Trophoblast cell (in vitro differentiated cells and primary cell): Measurements from ENCODE around the gene DDX31.

Experiments used
- DNase-seq, 2 donors: peaks; one replicate each; pipeline ENCODE4 v3.0.0-alpha.2; 2016
- H2AFZ ChIP-seq: 2 replicates; pipeline ENCODE4 v1.6.1; 2013; ENCODE audit warnings: low read length, moderate library complexity, mild to moderate bottlenecking; ENCODE audit not compliant: insufficient read depth, poor library complexity
- H2AK5ac ChIP-seq: 2 replicates; pipeline ENCODE4 v1.6.1; 2013; ENCODE audit warnings: mild to moderate bottlenecking, low read length
- H2BK120ac ChIP-seq: 2 replicates; pipeline ENCODE4 v1.6.1; 2013; ENCODE audit warnings: low read length, mild to moderate bottlenecking, moderate library complexity; ENCODE audit not compliant: insufficient read depth, poor library complexity
- H2BK12ac ChIP-seq: 2 replicates; pipeline ENCODE4 v1.6.1; 2013; ENCODE audit warnings: mild to moderate bottlenecking, low read length, moderate library complexity
- H2BK5ac ChIP-seq: 2 replicates; pipeline ENCODE4 v1.6.1; 2013; ENCODE audit warnings: low read length, low read depth, moderate library complexity, mild to moderate bottlenecking; ENCODE audit not compliant: poor library complexity
- H3K14ac ChIP-seq: 2 replicates; pipeline ENCODE4 v1.6.1; 2013; ENCODE audit warnings: mild to moderate bottlenecking, low read length
- H3K18ac ChIP-seq: 2 replicates; pipeline ENCODE4 v1.6.1; 2013; ENCODE audit warnings: mild to moderate bottlenecking, low read length
- H3K23ac ChIP-seq: 2 replicates; pipeline ENCODE4 v1.6.1; 2013; ENCODE audit warnings: low read length
- H3K27ac ChIP-seq: 2 replicates; pipeline ENCODE4 v1.5.1; 2013; ENCODE audit warnings: low read depth, mild to moderate bottlenecking, inconsistent platforms, low read length, moderate library complexity
- H3K27me3 ChIP-seq: 2 replicates; pipeline ENCODE4 v1.6.1; 2013; ENCODE audit warnings: inconsistent platforms, mild to moderate bottlenecking, low read length, moderate library complexity; ENCODE audit not compliant: insufficient read depth
- H3K36me3 ChIP-seq, 2 experiments: 1 replicate in 1 of 2; 2 replicates in 1 of 2; pipeline ENCODE4 v1.6.1; 2013; ENCODE audit warnings: low read length in 2 of 2, mild to moderate bottlenecking in 2 of 2, moderate library complexity in 1 of 2; ENCODE audit not compliant: insufficient read depth in 2 of 2, control insufficient read depth in 1 of 2
- H3K4ac ChIP-seq: 2 replicates; pipeline ENCODE4 v1.6.1; 2013; ENCODE audit warnings: low read depth, mild to moderate bottlenecking, low read length, moderate library complexity
- H3K4me1 ChIP-seq, 2 experiments: 1 replicate in 1 of 2; 2 replicates in 1 of 2; pipeline ENCODE4 v1.6.1; 2013; ENCODE audit warnings: low read length in 2 of 2, mild to moderate bottlenecking in 2 of 2, moderate library complexity in 1 of 2; ENCODE audit not compliant: insufficient read depth in 2 of 2, control insufficient read depth in 1 of 2
- H3K4me2 ChIP-seq: 2 replicates; pipeline ENCODE4 v1.6.1; 2013; ENCODE audit warnings: inconsistent platforms, mild to moderate bottlenecking, low read length, moderate library complexity
- H3K4me3 ChIP-seq: 2 replicates; pipeline ENCODE4 v1.5.1; 2013; ENCODE audit warnings: mild to moderate bottlenecking, low read depth, low read length, inconsistent platforms
- H3K79me1 ChIP-seq: one replicate; pipeline ENCODE4 v1.6.1; 2013; ENCODE audit warnings: low read length
- H3K79me2 ChIP-seq: 2 replicates; pipeline ENCODE4 v1.6.1; 2013; ENCODE audit warnings: low read length, mild to moderate bottlenecking; ENCODE audit not compliant: control insufficient read depth, insufficient read depth, poor library complexity
- H3K9ac ChIP-seq: 2 replicates; pipeline ENCODE4 v1.6.1; 2013; ENCODE audit warnings: mild to moderate bottlenecking, low read length
- H3K9me3 ChIP-seq: 2 replicates; pipeline ENCODE4 v1.6.1; 2013; ENCODE audit warnings: low read depth, mild to moderate bottlenecking, control low read depth, inconsistent platforms, low read length; ENCODE audit not compliant: insufficient read depth
- H4K12ac ChIP-seq: 2 replicates; pipeline ENCODE4 v1.6.1; 2013; ENCODE audit warnings: low read depth, mild to moderate bottlenecking, low read length, moderate library complexity
- H4K8ac ChIP-seq: 2 replicates; pipeline ENCODE4 v1.6.1; 2013; ENCODE audit warnings: low read depth, mild to moderate bottlenecking, low read length, moderate library complexity
- H4K91ac ChIP-seq: one replicate; pipeline ENCODE4 v1.6.1; 2013; ENCODE audit warnings: low read depth, mild to moderate bottlenecking, low read length, moderate library complexity
- WGBS: extraction: QIAGEN DNeasy Blood & Tissue Kit; methylation state at CpG from one replicate; pipeline ENCODE4 v1.1.7; 2013; ENCODE audit warnings: missing lambda C conversion rate; ENCODE audit not compliant: insufficient read length, insufficient coverage; ENCODE audit errors: extremely low coverage; 5-methylcytosine and 5-hydroxymethylcytosine counted together

Gene DDX31

DNA sequence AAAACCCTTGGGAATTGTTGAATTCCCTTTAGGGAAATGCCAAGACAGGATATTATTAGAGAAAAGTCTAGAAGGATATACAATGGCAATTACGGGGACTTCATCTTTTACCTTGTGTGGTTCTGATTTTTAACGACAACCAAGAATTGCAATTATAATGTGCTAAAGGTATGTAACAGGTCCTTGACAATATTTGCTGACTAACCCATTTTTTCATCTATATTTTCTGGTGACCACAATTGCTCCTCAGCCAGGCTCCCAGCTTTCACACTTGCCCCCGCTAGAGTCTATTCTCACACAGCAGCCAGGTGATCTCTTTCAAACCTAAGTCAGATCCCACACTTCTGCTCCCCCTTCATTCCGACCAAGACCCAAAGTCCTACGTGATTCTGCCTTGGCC is 53.1 kb downstream of the DDX31 start:
- WGBS = no CpG with 5 or more reads among the region's 5 CpGs
- no peak for DNase-seq
- Histone ChIP-seq H3K4me2 (no peak overlapping the region), H4K8ac (no peak overlapping the region), H2BK5ac (no peak overlapping the region), H4K91ac (no peak overlapping the region), H3K4me1 (no peaks in the 10 kb centered on the region), H2AFZ (no peak overlapping the region), H3K14ac (no peak overlapping the region), H3K79me1 (no peaks in the 10 kb centered on the region), H3K9ac (no peak overlapping the region), H4K12ac (no peak overlapping the region), H3K9me3 (peaks cover 2% of the 10 kb centered on the region), H3K36me3 (peaks cover 14 to 29% of the 10 kb centered on the region in 2 experiments), H2BK120ac (no peak overlapping the region), H3K4ac (no peak overlapping the region), H3K18ac (no peak overlapping the region), H3K27me3 (no peaks in the 10 kb centered on the region), H3K23ac (no peak overlapping the region), H3K27ac (no peak overlapping the region), H3K4me3 (no peak overlapping the region), H3K79me2 (no peaks in the 10 kb centered on the region), H2BK12ac (no peak overlapping the region), H2AK5ac (no peak overlapping the region)

GRCh38 chr9:132615774-132616173 is 54.0 kb downstream of the DDX31 start:
- Histone ChIP-seq H3K4me2 (no peak overlapping the region), H2BK12ac (no peak overlapping the region), H4K8ac (no peak overlapping the region), H3K23ac (no peak overlapping the region), H3K27me3 (no peaks in the 10 kb centered on the region), H2AK5ac (no peak overlapping the region), H3K4ac (no peak overlapping the region), H2AFZ (no peak overlapping the region), H4K12ac (no peak overlapping the region), H2BK120ac (no peak overlapping the region), H3K14ac (no peak overlapping the region), H4K91ac (no peak overlapping the region), H3K18ac (no peak overlapping the region), H3K4me3 (no peak overlapping the region), H3K4me1 (no peaks in the 10 kb centered on the region), H2BK5ac (no peak overlapping the region), H3K79me1 (no peaks in the 10 kb centered on the region), H3K9me3 (peaks cover 2% of the 10 kb centered on the region), H3K27ac (no peak overlapping the region), H3K79me2 (no peaks in the 10 kb centered on the region), H3K9ac (no peak overlapping the region), H3K36me3 (peaks cover 24 to 38% of the 10 kb centered on the region in 2 experiments)
- WGBS = no CpG with 5 or more reads among the region's 2 CpGs
- no peak for DNase-seq

- no peak overlapping the region for H3K14ac ChIP-seq
- no peak overlapping the region for H4K8ac ChIP-seq
- no peak overlapping the region for H3K9ac ChIP-seq
- peaks cover 2% of the 10 kb centered on the region for H3K9me3 ChIP-seq
- no peak overlapping the region for H2AK5ac ChIP-seq
- no peaks in the 10 kb centered on the region for H3K4me1 ChIP-seq
- H3K23ac ChIP-seq = no peak overlapping the region
- H3K18ac ChIP-seq = no peak overlapping the region
- no peak overlapping the region for H4K12ac ChIP-seq
- no peak overlapping the region for H2AFZ ChIP-seq
- H3K4me2 ChIP-seq = no peak overlapping the region
- peaks cover 25 to 45% of the 10 kb centered on the region in 2 experiments for H3K36me3 ChIP-seq
- no peak for DNase-seq
- no peak overlapping the region for H3K4me3 ChIP-seq
- H3K79me2 ChIP-seq = no peaks in the 10 kb centered on the region
- no peak overlapping the region for H2BK12ac ChIP-seq
- H3K4ac ChIP-seq = no peak overlapping the region
- H3K27me3 ChIP-seq = no peaks in the 10 kb centered on the region
- WGBS = no CpG with 5 or more reads among the region's 6 CpGs
- no peak overlapping the region for H2BK5ac ChIP-seq
- H4K91ac ChIP-seq = no peak overlapping the region
- no peak overlapping the region for H3K27ac ChIP-seq
- no peaks in the 10 kb centered on the region for H3K79me1 ChIP-seq
- H2BK120ac ChIP-seq = no peak overlapping the region
Measured at GRCh38 chr9:132614324-132614723, 55.5 kb downstream of the DDX31 start.

DNA sequence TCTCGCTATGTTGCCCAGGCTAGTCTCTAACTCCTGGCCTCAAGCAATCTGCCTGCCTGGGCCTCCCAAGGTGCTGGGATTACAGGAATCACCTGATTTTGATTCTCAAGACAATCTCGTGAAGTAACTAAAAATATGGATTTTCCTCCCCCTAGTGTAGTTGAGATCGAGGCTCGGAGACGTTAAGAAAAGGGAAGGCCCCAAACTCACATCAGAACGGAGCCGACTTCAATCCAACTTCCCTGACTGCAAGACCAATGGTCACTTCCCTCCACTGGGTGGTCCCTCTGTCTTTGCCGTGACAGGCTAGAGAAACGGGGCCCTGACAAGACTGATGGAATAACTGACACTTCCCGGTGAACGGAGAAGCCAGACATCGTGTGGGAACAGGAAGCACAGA is 59.1 kb downstream of the DDX31 start:
- no peak overlapping the region for H2BK120ac ChIP-seq
- no peak for DNase-seq
- H2BK5ac ChIP-seq = no peak overlapping the region
- no peaks in the 10 kb centered on the region for H3K79me1 ChIP-seq
- no peak overlapping the region for H3K14ac ChIP-seq
- no peaks in the 10 kb centered on the region for H3K79me2 ChIP-seq
- no peak overlapping the region for H2BK12ac ChIP-seq
- no peak overlapping the region for H2AK5ac ChIP-seq
- H3K27me3 ChIP-seq = no peaks in the 10 kb centered on the region
- peaks cover 33 to 45% of the 10 kb centered on the region in 2 experiments for H3K36me3 ChIP-seq
- WGBS = no CpG with 5 or more reads among the region's 12 CpGs
- H3K4me2 ChIP-seq = no peak overlapping the region
- no peak overlapping the region for H4K12ac ChIP-seq
- no peak overlapping the region for H3K9ac ChIP-seq
- no peak overlapping the region for H4K8ac ChIP-seq
- H3K18ac ChIP-seq = no peak overlapping the region
- no peak overlapping the region for H3K23ac ChIP-seq
- no peak overlapping the region for H4K91ac ChIP-seq
- H3K27ac ChIP-seq = no peak overlapping the region
- no peaks in the 10 kb centered on the region for H3K9me3 ChIP-seq
- H3K4ac ChIP-seq = no peak overlapping the region
- H2AFZ ChIP-seq = no peak overlapping the region
- no peak overlapping the region for H3K4me3 ChIP-seq
- H3K4me1 ChIP-seq = no peaks in the 10 kb centered on the region
